NT2/D1 (cell line): ENCODE data around the gene KIAA1328.
"Not testable (repeated sequence)": the region's sequence is repeated elsewhere in the genome, so short reads cannot be mapped to it uniquely, and the experiment has no call there.

ENCODE experiments used
- SUZ12 ChIP-seq: IDR thresholded peaks from 2 replicates; pipeline ENCODE4 v1.6.1; 2011; ENCODE audit not compliant: insufficient read length, insufficient read depth; ENCODE audit errors: extremely low read depth
- YY1 ChIP-seq: IDR thresholded peaks from 2 replicates; pipeline ENCODE4 v1.6.1; 2011; ENCODE audit not compliant: insufficient read length, insufficient read depth

DNA sequence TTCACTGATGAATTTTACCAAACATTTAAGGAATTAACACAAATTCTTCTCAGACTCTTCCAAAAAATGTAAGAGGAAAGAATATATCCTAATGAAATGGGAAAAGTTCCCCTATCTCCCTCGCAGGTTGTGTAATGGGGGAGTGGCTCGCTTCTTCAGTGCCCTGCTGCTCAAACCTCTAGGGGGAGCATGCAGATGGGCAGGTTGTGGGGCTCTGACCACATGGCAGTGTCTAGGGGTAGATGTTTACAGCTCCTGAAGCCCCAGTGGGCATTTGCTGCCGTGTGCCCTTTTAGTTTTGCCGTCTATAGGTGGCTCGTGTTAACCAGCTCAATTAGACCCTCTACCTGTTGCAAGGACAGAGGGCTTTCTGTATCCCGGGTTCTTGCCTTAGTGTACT, 338.0 kb downstream of the KIAA1328 start:
- TF ChIP-seq YY1, SUZ12: not testable (repeated sequence)
